GM12864 (cell line): Measurements from ENCODE around the gene YIF1B.

Experiments
- DNase-seq: peaks from one replicate; pipeline ENCODE4 v3.0.0-alpha.2; 2011; ENCODE audit warnings: low read depth
- H3K4me3 ChIP-seq: 2 replicates; pipeline ENCODE4 v1.5.1; 2011; ENCODE audit warnings: mild to moderate bottlenecking, low read depth, low read length, control low read depth
- TF ChIP-seq, protein P1 (sequence below): IDR thresholded peaks from 2 replicates; pipeline ENCODE4 v1.5.1; 2011; ENCODE audit warnings: low read depth, mild to moderate bottlenecking, moderate library complexity, low read length, control low read depth, inconsistent platforms; ENCODE audit errors: missing control alignments

Gene YIF1B

GRCh38 chr19:38291855-38292254, 23.9 kb downstream of the YIF1B start:
- no peak for DNase-seq
- H3K4me3 ChIP-seq = no peak overlapping the region
- TF ChIP-seq, protein P1, sequence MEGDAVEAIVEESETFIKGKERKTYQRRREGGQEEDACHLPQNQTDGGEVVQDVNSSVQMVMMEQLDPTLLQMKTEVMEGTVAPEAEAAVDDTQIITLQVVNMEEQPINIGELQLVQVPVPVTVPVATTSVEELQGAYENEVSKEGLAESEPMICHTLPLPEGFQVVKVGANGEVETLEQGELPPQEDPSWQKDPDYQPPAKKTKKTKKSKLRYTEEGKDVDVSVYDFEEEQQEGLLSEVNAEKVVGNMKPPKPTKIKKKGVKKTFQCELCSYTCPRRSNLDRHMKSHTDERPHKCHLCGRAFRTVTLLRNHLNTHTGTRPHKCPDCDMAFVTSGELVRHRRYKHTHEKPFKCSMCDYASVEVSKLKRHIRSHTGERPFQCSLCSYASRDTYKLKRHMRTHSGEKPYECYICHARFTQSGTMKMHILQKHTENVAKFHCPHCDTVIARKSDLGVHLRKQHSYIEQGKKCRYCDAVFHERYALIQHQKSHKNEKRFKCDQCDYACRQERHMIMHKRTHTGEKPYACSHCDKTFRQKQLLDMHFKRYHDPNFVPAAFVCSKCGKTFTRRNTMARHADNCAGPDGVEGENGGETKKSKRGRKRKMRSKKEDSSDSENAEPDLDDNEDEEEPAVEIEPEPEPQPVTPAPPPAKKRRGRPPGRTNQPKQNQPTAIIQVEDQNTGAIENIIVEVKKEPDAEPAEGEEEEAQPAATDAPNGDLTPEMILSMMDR = no peak

GRCh38 chr19:38290631-38291147, 25.1 kb downstream of the YIF1B start:
- TF ChIP-seq, protein P1 = no peak
- no peak overlapping the region for H3K4me3 ChIP-seq
- no peak for DNase-seq

DNA sequence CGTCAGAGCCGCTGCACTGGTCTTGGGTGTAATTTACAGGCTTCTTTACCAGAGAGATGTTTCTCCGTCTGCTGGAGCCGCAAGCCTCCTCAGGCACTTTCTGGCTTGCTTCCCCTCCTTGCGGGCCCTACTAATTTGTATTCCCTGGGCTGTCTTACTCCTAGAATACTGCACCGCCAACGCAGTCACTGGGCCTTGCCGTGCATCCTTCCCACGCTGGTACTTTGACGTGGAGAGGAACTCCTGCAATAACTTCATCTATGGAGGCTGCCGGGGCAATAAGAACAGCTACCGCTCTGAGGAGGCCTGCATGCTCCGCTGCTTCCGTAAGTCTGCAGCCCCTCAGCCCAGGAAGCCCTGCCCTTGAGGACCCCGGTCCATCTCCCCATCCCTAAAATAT, 25.8 kb downstream of the YIF1B start:
- TF ChIP-seq, protein P1 = no peak
- no peak overlapping the region for H3K4me3 ChIP-seq
- DNase-seq = no peak

DNA sequence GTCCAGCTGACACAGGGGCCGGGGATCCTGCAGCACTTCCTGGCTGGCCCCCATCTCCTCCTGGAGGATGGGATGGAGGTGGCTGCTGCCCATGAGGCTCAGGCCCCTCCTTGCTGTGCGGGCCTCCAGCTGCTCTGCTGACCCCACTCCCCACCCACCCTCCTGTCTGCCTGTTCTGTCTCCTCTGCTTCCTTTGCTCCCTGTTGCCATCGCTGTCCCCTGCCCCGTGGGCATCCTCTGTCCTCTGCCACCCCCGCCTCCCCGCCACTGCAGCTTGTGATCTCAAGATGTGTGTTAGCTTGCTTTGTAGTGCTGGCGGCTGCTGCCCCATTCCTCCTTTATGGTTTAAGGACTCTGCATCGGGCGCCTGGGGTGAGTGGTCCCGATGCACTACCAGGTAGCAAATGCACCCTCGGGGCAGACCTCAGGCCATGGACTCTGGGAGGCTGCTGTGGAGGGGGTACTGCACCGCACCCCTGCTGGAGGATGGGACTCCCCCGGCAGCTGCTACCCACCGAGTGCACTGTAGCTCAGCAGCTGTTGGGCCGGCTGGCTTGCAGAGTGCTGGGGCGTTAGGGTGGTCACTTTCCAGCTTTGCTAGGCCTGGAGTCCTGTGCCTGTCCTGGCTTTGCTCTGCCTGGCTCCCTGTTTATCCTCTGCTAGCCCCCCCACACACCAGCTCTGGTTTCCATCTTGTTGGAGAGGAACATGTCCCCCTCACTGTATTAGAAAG, 27.5 kb downstream of the YIF1B start:
- TF ChIP-seq, protein P1 = no peak
- no peak for DNase-seq
- H3K4me3 ChIP-seq = no peak overlapping the region

- no peak for DNase-seq
- TF ChIP-seq, protein P1 = no peak
- H3K4me3 ChIP-seq = no peak overlapping the region
Measured at GRCh38 chr19:38287604-38288003, 28.1 kb downstream of the YIF1B start.

DNA sequence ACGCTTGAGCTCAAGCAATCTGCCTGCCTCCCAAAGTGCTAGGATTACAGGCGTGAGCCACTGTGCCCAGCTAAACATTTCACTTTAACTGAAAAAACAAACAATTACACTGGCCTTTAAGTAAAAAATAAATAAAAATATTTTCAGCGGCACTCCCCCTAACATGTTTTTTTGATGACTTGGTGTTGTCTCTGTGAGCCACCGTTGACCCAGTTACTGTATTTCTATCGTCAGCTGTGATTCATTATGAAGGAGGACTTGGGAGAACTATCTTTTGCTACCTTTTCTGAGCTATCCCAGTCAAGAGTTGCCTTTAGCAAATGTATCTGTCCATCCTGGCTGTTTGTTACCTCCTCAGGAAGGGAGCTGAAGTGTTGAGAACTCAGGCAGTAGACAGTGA, 30.2 kb downstream of the YIF1B start:
- TF ChIP-seq, protein P1 = no peak
- H3K4me3 ChIP-seq = no peak overlapping the region
- DNase-seq = no peak

DNA sequence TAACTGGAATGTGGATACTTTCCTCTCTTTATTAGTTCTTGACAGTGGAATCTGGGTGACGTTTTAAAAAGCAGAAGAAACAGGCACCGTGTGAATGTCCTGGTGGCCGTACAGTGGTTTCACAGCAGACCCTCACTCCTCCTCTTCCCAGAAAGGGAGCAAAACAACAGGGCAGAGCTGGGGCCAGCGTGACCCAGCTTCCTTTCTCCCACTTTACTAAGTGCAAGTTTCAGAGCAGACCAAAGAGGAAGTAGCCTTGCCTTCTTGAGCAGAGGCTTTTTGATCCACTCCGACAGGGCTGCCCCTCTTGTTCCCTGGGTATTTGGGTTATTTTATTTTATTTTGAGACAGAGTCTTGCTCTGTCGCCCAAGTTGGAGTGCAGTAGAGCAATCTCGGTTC, 31.3 kb downstream of the YIF1B start:
- TF ChIP-seq, protein P1 = no peak
- no peak overlapping the region for H3K4me3 ChIP-seq
- DNase-seq = no peak
